ENCODE measurements around the gene PAK5.

Gene PAK5

DNA sequence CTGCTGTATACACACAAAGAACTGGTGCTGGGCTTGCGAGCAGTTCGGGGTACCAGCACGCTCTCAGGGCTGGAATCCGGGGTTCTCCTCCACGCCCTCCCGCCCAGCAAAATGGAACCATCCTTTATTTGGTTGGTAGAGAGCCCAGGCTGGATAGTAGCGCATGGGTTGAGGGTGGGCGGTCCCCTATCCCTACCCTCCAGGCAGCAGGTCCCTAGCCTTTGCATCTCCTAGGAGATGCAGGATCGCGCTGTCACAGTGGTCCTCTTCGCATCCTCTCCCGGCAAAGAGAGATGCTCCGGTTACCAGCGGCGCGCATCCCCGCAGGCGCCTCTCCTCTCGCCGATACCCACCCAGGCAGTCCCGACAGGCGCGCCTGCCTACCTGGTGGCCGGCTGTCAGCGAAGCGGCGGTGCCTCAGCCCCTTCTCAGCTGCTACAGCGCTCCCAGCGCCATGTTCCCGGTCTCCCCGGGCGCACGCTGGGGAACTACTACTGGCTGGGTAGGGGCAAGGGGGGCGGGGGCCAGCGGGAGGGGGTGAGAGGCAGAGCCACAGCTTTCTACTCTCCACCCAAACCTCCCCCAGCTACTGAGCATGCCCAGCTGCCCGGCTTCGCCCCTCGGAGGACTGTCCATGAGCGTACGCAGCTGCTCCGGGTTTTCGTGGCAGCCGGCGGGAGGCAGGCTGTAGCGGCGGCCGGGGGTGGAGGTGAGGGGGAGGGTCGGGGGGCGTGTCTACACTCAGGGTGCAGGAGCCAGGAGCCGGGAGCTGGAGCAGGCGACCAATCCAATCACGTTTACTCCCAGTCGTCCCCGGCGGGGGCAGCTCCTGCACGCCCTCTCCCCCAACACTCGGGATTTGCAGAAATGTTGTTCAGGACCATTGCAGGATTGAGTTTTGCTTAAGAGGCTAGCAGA lies at the start of gene PAK5:
Gene PAK5, minus strand, starts transcription at position 699 of the 918 bp plus-strand sequence. CDS start 194,748 bp downstream, outside the sequence.
- no peak for DNase-seq (ENCODE audit: low read depth in 2 of 2, low spot score in 1 of 2)

DNA sequence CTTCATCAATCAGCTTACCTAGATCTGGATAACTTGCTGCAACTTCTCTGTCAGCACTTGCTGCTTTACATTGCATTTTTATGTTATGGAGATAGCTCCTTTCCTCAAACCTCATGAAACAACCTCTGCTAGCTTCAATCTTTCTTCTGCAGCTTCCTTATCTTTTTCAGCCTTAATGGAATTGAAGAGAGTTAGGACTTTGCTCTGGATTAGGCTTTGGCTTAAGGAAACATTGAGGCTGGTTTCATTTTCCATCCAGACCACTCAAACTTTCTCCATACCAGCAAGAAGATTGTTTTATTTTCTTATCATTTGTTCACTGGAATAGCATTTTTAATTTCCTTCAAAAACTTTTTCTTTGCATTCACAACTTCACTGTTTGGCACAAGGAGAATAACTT lies 48.8 kb upstream of the PAK5 start:
- no peak for DNase-seq (ENCODE audit: low read depth in 2 of 2, low spot score in 1 of 2)

DNA sequence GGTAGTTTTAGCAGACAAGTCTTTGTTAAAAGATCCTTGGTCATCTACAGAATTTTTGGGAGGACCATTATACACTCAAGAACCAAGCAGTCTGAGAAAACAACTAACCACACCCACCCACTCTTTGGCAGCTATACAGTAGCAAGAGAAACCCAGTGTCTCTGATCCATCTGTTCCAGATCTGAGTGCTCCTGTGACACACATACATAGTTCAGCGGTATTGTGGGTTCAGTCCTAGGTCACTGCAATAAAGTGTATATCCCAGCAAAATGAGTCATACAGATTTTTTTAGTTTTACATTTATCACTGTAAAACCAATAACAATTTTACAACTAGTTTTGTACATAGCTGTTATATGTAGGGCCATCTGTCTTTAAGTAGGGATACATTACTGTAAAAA lies 47.4 kb upstream of the PAK5 start:
- no peak for DNase-seq (ENCODE audit: low read depth in 2 of 2, low spot score in 1 of 2)

DNA sequence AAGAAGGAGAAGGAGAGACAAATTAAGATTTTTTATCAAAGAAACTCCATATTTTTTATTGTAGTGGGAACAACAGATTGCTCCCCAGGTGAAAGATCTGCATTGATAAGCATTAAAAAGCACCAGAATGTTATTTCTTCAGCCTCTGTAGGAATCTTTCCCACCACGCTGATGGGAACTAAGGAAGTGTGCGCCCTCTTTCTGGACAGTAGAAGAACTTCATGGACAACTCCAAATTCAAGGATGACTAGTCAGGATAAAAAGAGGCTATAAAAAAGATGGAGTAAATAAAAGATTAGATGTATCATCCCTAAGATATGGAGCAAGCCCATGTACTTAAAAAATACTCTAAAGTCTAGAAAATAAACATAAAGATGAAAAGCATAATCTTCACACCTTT lies 45.8 kb upstream of the PAK5 start:
- DNase-seq (ENCODE audit: low read depth in 2 of 2, low spot score in 1 of 2), result no peak

DNA sequence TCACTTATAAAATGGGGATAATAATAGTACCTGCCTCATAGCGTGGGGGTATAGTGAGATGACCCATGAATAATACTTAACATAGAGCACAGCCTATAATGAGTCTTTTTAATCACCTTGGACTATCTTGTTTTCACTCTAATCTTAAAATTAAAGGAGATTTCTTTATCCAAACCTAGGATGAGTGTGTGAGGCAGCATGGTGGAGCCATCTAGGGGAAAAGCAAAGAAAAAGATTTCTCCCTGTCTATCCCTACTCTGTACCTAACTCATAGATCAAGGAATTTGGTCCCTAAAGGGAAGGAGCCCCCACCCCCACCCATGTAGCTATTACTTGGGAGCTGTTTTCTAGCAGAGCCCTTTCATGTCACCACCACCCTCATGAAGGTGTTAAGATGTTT lies 45.2 kb upstream of the PAK5 start:
- DNase-seq (ENCODE audit: low read depth in 2 of 2, low spot score in 1 of 2), result no peak

DNA sequence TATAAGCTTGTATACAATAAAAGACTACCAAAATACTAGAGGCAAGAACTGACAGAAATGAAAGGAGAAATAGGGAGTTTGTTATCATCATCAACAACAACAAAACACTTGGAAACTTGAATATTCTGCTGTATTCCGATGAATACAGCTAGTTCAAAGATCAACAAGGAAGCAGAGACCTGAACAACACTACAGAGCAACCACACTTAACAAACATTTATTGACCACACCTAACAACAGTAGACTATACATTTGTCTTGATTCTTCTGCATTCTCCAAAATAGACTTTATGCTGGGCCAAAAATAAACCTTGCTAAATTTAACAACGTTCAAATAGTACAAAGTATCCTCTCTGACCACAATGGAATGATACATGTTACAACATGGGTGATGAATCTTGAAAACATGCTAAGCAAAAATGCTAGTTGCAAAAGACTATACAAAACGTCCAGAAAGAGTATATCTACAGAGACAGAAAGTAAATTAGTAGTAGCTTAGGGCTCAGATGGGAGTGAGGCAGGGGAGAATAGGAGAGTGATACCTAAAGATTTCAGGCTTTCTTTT lies 39.1 kb upstream of the PAK5 start:
- no peak for DNase-seq (ENCODE audit: low read depth in 2 of 2, low spot score in 1 of 2)

DNA sequence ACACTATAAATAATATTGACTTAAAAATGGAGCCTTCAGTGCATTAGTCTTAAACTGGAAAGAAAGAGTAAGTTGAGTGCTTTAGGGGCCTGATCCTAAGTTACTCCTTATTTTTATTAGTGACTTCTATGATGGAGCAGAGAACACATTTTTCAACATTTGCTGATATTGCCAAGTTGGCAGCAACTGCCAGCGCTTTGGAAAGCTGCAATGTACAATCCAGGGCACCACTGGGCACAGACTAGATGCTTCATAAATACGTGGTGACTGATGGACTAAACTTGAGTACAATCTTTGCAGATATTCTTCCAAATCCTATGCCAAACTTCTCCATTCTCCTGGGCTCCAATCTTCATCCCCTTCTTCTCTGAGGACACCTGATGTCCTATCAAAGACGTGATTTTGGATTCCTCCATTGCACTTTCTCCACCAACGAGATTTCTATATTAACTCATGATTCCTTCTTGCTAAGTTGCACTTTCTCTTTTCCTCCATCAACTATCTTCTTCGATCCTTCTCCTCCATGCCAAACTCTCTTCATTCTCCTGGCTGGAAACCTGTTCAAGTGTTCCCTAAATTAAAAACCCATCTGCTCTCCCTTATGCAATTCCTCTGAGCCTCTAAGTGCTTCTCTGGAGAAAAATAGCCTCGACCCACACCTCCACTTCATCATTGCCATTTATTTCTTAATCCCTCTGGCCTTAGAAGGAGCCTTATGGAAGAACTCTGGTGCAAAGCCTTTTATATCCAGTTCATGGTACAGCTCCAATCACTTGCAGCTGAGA lies 28.5 kb upstream of the PAK5 start:
- DNase-seq (ENCODE audit: low read depth in 2 of 2, low spot score in 1 of 2), result no peak

DNA sequence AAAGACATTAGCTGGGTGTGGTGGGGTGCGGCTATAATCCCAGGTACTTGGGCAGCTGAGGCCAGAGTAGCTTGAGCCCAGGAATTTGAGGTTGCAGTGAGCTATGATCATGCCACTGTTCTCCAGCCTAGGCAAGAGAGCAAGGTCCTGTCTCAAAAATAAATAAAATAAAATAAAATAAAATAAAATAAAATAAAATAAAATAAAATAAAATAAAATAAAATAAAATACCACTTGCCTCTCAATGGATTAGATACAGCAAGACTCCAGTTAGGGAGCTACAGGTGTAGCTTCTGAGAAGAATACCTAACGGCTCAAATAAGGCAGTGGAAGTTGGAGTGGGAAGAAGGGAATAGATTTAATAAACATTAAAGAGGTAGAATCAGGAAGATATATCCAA lies 13.7 kb upstream of the PAK5 start:
- no peak for DNase-seq (ENCODE audit: low read depth in 2 of 2, low spot score in 1 of 2)

DNA sequence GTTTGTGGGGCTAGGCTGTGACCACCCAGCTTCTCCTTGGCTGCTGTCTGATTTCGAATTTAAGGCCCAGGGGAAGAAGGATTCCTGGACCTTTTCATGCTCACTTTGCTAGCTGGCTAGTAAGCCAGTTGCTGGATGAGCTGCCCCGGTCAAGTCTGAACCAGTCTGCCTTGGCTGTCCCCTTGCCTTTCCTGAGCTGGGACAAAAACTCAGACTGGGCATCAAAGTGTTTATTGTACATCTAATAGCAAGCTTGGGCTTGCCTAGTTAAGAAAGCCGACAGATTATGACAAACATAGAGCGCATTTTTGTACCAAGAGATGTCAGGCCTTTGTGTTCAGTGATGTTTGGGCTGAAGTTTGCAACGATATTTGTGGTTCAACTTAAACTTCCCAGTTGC lies 750 bp upstream of the PAK5 start:
- DNase-seq (ENCODE audit: low read depth in 2 of 2, low spot score in 1 of 2), result no peak

DNA sequence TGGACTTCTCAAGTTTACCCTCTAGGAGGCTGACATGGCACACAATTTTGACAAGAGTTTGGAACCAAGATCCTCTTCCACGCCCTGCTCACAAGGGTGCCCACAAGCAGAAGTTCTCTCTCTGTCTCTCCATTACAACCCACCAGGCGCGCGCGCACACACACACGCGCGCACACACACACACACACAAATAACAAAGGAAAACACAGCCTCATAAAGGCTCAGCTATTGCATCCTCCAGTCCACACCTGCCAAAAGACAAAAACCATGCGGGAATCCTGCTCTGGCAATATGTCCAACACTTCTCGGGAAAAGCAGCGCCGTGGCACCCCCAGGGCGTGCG lies 870 bp downstream of the PAK5 start:
- no peak for DNase-seq (ENCODE audit: low read depth in 2 of 2, low spot score in 1 of 2)

DNA sequence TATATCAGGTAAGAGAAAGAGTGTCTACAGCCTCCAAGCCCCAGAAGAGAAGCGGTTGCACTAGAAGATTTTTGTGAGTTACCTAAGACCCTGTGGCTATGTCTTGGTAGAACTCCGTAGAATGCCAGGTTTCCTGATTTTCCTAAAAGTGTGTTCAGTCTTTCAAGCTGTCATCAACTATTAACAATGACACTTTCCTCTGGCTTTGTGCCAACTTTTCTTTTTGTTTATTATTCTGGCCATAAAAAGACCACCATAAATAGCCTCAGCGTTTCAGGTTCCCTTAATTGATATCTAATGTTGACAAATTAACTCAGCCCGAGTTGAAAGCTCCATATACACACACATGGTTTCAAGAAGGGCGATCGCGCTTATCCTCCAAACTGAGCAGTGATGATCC lies 1.2 kb downstream of the PAK5 start:
- no peak for DNase-seq (ENCODE audit: low read depth in 2 of 2, low spot score in 1 of 2)

DNA sequence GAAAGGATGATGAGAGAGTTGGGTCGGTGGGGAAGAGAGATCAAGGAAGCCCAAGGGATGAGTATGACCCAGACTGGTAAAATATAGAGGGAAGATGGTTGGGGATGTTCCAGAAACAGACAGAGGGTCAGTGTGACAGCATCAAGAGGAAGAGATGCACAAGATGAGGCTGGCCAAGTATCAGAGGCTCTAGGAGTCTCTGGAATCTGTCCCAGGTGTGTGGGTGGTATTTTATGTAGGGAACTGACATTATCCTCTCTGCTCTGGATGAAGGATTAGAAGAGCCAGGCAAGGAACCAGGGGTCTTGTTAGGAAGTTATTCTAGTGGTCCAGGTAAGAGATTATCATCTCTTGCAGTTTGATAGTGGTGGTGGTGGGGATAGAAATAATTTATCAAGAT lies 3.6 kb downstream of the PAK5 start:
- DNase-seq (ENCODE audit: low read depth in 2 of 2, low spot score in 1 of 2), result no peak

DNA sequence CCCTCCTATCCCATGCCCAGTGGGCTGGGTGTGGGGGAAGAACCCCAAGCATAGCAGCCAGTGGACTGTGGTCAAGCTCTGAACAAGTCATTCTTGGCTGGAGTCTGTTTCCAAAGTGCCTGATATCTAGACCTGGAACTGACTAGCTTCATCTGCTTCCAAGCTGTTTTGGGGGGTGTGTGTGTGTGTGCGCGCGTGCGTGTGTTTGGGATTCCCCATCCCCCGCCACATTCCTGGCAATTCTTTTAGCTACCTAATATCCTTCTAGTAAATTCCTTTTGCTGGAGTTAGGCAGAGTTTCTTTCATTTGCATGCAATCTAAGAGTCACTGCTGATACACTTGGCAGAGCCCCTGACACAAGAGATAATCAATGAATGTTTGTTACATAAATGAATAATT lies 7.8 kb downstream of the PAK5 start:
- no peak for DNase-seq (ENCODE audit: low read depth in 2 of 2, low spot score in 1 of 2)

DNA sequence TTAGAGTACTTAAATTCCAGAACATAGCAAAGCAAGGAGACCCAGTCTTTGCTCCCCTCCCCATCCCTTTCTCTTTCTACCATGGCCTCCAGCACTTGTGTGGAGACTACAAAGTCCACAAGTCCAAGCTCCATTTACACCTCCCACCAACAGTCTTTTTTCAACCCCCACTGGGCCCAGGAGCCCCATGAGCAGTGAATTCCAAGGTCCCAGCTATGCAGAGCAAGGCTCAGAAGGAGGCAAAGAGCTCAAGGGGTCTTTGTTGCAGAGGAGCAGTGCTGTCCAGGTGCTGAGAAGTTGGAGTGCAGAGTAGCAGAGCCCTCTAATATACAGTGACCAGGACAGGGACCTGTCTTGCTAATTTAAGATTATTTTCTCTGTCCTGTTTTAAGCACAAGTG lies 9.0 kb downstream of the PAK5 start:
- no peak for DNase-seq (ENCODE audit: low read depth in 2 of 2, low spot score in 1 of 2)

DNA sequence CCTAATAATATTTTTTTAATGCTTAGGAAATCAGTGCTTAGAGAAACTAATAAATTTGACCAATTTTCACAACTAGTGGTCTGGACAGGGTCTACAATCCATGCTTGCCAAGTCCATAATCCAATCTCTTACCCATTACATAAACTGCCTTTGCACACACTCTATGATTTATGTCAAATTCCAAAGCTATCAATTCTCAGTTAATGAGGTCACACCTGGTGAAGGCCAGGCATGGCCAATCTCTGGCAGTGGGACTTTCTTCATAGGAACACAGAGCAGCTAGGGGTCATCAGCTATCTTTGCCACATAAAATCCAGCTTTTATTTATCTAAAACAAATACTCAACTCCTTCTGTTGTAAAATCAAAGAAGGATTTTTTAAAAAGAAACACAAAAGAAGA lies 21.2 kb downstream of the PAK5 start:
- no peak for DNase-seq (ENCODE audit: low read depth in 2 of 2, low spot score in 1 of 2)

DNA sequence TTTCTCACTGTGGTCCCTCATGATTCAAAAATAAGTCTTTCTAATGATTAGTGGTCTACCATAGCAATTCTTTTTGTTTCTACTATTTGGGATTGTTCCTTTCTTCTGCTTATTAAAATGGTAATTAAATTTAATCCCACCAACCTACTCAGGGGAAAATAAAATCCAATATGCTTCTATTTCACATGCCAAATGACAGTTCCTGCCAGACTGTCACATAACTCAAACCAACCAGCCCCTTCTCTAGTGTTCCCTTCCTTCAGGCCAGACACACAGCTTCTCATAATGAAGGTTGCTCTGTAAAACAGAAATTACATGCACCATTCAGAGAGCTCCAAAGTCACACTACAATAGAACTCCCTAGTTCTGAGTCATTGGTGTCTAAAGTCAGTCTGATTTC lies 23.2 kb downstream of the PAK5 start:
- no peak for DNase-seq (ENCODE audit: low read depth in 2 of 2, low spot score in 1 of 2)

DNA sequence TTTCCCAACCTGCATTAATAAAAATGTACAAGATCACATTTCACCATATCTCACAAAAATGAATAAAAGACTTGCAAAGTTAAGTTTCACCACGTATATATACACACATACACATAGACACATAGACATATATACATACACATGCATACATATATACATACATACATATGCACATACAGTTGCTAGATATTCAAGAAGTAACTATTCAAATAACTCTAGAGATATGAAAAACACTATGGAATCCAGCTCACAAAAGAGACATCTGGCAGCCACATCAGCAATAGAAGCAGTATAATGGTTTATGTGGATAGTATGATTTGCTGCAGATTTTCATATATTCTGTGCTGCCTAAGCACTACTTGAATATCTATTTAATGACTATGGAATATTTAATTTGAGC lies 28.1 kb downstream of the PAK5 start:
- DNase-seq (ENCODE audit: low read depth in 2 of 2, low spot score in 1 of 2), result no peak

DNA sequence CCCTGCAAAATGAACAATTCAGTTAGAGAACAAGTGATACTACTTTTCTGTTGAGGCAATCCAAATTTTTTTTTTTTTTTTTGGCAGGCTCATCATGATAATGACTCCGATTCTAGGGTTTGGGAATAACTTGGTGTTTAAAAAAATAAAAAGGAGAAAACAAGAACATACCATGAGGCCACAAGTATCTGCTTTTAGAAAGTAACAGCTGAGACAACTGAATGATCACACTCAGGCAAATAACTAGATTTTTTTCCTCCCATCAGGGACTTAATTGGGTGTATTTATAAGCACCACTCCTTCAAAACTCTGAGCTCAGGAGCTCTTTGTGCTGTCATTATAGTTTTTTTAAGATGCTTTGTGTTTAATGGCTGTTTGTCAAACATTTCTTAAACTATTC lies 29.6 kb downstream of the PAK5 start:
- no peak for DNase-seq (ENCODE audit: low read depth in 2 of 2, low spot score in 1 of 2)

DNA sequence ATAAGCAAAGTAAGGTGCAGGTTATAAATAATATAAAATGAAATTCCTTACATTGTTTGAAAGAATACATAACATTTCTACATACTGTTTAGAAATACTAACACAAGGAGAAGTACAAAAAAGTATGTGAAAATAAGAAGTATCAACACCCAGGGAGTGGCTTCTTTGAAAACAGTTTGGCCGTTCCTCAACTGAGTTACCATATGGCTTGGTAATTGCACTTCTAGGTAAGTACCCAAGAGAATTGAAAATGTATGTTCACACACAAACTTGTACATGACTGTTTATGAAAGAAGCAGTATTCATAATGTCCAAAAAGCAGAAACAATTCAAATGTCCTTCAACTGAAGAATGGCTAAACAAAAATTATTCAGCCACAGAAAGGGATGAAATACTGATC lies 30.7 kb downstream of the PAK5 start:
- no peak for DNase-seq (ENCODE audit: low read depth in 2 of 2, low spot score in 1 of 2)

DNA sequence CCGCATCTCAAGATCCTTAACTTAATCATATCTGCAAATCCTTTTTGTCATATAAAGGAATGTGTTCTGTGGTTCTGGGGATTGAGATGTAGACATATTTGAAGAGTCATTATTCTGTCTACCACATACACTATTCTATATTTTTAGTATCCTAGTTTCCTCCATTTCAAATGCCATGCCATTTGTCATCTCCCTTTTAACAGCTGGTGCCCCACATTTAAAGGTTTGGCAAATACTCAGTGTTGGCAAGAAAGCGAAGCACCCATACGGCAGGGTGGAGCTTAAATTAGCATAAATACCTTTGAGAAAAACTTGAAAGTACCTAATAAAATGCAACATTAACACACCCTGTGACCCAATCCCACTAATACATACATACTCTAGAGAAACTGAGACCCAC lies 31.7 kb downstream of the PAK5 start:
- DNase-seq (ENCODE audit: low read depth in 2 of 2, low spot score in 1 of 2), result no peak

DNA sequence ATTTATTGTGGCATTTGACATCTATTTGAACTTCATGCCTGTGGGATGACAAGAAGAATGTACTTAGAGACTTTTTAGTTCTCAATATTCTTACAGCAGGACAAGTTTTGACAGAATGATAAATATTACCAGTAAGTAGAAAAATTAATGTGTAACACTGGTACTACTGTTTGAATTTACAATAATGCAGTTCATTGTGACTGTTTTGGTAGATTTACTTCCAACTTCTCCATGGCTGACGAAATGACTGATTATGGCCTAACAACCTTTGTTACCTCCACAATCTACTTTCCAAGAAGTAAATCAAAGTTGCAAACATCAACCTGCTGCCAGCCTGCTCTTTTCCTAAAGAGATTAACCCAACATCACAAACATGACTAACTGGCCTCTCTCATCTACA lies 38.5 kb downstream of the PAK5 start:
- no peak for DNase-seq (ENCODE audit: low read depth in 2 of 2, low spot score in 1 of 2)

DNA sequence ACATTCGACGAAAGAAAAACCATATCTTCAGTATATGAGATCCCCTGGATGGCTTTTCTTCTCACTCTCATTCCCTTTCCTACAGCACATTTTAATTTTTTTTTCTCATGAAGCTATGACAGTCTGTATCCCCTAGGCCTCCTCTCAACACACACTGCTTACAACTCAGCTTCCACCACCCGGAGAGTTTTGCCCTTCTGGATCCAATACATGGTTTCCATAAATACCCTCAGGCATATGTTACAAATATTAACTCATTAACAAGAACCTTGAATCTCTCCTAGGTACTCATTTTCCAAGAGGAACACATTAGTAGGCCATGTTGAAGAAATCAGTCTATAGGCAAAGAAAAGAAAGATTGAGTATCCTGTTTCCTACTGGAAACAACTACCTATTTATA lies 44.0 kb downstream of the PAK5 start:
- no peak for DNase-seq (ENCODE audit: low read depth in 2 of 2, low spot score in 1 of 2)
